SU-DHL-6 (cell line): Measurements from ENCODE around the gene SULT1C2.

Experiments
- EZH2phosphoT487 ChIP-seq: fragments of 200-600 bp; sonication (generic), shearing (Covaris generic); conservative IDR thresholded peaks from 2 replicates; pipeline ENCODE4 v1.6.1; 2018; ENCODE audit warnings: mild to moderate bottlenecking, antibody characterized with exemption, low read length, moderate library complexity, mixed read lengths
- TF ChIP-seq, protein P1 (sequence below): fragments of 200-600 bp; sonication (generic); IDR thresholded peaks from one replicate; pipeline ENCODE4 v1.5.1; 2017; ENCODE audit warnings: antibody characterized with exemption, mild to moderate bottlenecking, low read length, moderate library complexity; ENCODE audit not compliant: insufficient read depth, poor library complexity, severe bottlenecking

DNA sequence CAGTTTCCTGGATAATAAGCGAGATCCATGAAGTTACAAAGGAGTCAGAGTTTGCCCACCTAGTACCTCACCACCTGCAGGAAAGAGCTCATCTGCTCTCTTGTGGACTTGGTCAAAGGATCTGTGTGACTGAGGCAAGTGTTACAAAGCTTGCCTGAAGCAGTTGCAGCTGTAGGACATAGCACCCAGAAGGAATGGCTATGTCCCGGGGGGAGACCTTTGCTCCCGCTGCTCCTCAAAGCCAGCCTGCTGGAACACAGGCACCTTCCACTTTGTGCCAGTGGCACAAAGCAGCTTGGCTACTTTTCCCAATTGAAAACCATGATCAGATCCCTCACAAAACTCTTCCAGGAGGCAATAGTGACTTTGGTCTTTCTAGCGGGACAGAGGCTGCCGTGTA, 3.1 kb upstream of the SULT1C2 start:
- TF ChIP-seq, protein P1, sequence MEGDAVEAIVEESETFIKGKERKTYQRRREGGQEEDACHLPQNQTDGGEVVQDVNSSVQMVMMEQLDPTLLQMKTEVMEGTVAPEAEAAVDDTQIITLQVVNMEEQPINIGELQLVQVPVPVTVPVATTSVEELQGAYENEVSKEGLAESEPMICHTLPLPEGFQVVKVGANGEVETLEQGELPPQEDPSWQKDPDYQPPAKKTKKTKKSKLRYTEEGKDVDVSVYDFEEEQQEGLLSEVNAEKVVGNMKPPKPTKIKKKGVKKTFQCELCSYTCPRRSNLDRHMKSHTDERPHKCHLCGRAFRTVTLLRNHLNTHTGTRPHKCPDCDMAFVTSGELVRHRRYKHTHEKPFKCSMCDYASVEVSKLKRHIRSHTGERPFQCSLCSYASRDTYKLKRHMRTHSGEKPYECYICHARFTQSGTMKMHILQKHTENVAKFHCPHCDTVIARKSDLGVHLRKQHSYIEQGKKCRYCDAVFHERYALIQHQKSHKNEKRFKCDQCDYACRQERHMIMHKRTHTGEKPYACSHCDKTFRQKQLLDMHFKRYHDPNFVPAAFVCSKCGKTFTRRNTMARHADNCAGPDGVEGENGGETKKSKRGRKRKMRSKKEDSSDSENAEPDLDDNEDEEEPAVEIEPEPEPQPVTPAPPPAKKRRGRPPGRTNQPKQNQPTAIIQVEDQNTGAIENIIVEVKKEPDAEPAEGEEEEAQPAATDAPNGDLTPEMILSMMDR: no peak
- TF ChIP-seq EZH2phosphoT487: no peak
